NCI-H748 (cell line): Measurements from ENCODE around the gene FIS1.
"Not testable (repeated sequence)": the region's sequence is repeated elsewhere in the genome, so short reads cannot be mapped to it uniquely, and the experiment has no call there.

Source experiments
- DNase-seq: peaks from one replicate; lab custom pipeline; 2025; ENCODE audit not compliant: unreplicated experiment; lab: John Stamatoyannopoulos, UW

FIS1 gene

GRCh38 chr7:101205901-101206664, 38.8 kb downstream of the FIS1 start:
- no peak for DNase-seq

DNA sequence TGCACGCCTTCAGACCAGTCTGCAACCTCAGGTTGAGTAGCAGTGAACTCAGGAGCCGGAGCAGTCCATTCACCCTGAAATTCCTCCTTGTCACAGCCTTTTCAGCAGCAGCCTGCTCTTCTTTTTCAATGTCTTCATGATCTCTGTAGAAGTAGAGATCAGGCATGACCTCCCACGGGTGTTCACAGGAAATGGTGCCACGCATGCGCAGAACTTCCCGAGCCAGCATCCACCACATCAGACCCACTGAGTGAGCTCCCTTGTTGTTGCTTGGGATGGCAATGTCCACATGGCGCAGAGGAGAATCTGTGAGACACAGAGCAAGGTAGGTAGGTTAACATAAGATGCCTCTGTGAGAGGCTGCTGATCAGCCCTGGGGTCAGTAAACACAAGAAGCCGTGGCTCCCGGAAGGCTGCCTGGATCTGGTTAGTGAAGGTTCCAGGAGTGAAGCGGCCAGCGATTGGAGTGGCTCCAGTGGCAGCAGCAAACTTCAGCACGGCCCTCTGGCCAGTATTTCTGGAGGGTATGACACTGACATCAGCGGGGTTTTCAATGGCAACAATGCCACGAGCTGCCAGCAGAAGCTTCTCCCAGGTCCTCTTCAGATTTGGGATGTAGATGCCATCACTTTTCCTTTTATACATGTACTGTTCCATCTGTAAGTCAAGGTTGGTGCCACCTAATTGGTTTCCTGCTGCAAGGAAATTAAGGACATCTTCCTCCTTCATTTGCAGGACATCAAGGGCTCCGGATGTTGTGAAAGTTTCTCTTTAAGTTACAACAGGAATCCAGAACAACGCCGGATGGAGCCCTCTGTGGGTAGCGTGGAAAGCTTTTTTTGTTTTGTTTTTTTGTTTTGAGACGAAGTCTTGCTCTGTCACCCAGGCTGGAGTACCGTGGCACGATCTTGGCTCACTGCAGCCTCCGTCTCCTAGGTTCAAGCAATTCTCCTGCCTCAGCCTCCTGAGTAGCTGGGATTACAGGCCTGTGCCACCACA, 40.8 kb downstream of the FIS1 start:
- DNase-seq: not testable (repeated sequence)

DNA sequence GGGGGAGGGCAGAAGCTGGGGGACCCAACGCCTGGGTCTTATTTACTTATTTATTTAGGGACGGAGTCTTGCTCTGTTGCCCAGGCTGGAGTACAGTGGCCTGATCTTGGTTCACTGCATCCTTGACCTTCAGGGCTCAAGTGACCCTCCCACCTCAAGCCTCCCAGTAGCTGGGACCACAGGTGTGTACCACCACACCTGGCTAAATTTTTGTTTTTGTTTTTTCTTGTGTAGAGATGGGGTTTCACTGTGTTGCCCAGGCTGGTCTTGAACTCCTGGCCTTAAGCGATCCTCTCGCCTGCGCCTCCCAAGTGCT, 42.3 kb downstream of the FIS1 start:
- DNase-seq: no peak

- DNase-seq: no peak
Measured at GRCh38 chr7:101201695-101202602, 42.9 kb downstream of the FIS1 start.

GRCh38 chr7:101200862-101201599, 43.9 kb downstream of the FIS1 start, which contains the start of gene MOGAT3:
Gene MOGAT3, minus strand, starts transcription at chr7:101201036. Its CDS starts 182 bp downstream, at chr7:101200854.
- no peak for DNase-seq

GRCh38 chr7:101200504-101200861, 44.4 kb downstream of the FIS1 start:
- DNase-seq: no peak

DNA sequence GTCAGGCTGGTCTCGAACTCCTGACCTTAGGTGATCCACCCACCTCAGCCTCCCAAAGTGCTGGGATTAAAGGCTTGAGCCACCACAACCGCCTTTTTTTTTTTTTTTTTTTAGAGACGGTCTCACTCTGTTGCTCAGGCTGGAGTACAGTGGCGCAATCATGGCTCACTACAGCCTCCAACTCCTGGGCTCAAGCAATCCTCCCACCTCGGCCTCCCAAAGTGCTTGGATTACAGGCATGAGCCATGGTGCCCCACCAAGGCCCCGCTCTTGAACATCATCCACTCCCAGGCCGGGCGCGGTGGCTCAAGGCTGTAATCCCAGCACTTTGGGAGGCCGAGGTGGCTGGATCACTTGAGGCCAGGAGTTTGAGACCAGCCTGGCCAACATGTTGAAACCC, 45.4 kb downstream of the FIS1 start:
- DNase-seq: not testable (repeated sequence)

DNA sequence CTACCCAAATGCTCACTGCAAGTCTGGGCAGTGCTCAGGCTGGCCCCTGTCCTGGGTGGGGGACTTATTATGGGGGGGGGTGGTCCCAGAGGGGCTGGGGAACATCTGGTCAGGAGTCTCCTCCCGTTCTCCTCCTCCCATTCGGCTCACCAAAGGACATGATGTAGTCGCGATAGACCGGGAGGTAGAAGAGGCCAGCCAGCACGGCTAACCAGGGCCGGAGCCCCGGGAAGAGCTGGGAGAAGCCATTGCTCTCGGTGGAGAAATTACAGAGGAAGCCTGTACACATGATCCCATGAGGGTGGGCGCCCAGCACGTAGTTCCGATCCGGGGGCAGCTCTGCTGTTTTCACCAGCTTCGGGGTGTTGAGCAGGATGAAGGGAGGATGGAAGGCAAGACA, 46.4 kb downstream of the FIS1 start:
- DNase-seq: no peak

DNA sequence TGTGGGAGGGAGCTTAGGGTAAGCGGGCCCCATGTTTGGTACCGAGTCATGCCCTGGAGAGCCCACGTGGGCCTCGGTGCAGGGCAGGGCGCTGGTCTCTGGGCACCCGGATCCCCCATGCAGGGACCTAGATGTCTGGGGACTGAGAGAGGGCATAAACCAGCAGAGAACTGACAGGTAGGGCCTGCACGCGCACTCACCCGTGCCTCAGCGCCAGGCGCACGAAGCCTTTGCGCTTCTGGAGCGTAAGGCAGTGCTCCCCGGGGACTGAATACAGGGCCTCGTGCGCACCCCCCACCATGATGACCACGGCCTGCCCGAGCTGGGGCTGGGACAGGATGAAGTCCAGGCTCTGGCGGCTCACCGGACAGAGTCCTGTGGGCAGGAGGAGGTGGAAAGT, 46.9 kb downstream of the FIS1 start:
- DNase-seq: no peak

DNA sequence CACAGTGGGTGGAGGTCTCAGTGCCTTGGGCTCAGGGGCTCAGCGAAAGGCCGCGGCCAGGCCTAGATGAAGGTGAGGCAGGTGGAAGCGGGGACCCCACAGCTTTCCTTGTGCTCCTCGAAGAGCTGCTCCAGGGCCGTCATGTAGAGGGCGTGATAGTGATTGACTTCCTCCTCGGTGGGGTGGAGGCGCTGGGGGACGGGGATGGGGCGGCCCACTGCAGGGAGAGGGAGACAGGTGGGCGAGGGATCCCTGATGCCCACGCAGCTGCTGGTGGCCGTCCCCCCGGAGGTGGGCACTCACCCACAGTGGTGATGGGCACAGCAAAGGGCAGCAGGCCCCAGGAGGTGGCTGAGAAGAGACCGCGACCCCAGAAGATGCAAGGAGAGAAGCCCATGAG, 49.0 kb downstream of the FIS1 start:
- no peak for DNase-seq
